Adipocyte (in vitro differentiated cells): ENCODE data around the gene MYH7B.

Source experiments
- DNase-seq: peaks from one replicate; pipeline ENCODE4 v3.0.0-alpha.2; 2015; ENCODE audit warnings: low read depth
- H3K27me3 ChIP-seq: replicated peaks from 2 replicates; pipeline ENCODE4 v1.7.0; 2013; ENCODE audit warnings: mild to moderate bottlenecking, low read length, moderate library complexity; ENCODE audit not compliant: control insufficient read depth, insufficient read depth
- H3K36me3 ChIP-seq: 2 replicates; pipeline ENCODE4 v1.7.0; 2013; ENCODE audit warnings: low read length, mild to moderate bottlenecking, moderate library complexity; ENCODE audit not compliant: control insufficient read depth, insufficient read depth, severe bottlenecking
- H3K4me1 ChIP-seq: 2 replicates; pipeline ENCODE4 v1.7.0; 2013; ENCODE audit warnings: mild to moderate bottlenecking, low read length, moderate library complexity; ENCODE audit not compliant: control insufficient read depth, insufficient read depth
- H3K4me3 ChIP-seq: 2 replicates; pipeline ENCODE4 v1.7.0; 2013; ENCODE audit warnings: mild to moderate bottlenecking, low read length, moderate library complexity
- H3K9ac ChIP-seq: 2 replicates; pipeline ENCODE4 v1.7.0; 2013; ENCODE audit warnings: mild to moderate bottlenecking, low read length, moderate library complexity
- H3K9me3 ChIP-seq: 2 replicates; pipeline ENCODE4 v1.7.0; 2013; ENCODE audit warnings: mild to moderate bottlenecking, low read length, moderate library complexity; ENCODE audit not compliant: control insufficient read depth

Gene MYH7B

DNA sequence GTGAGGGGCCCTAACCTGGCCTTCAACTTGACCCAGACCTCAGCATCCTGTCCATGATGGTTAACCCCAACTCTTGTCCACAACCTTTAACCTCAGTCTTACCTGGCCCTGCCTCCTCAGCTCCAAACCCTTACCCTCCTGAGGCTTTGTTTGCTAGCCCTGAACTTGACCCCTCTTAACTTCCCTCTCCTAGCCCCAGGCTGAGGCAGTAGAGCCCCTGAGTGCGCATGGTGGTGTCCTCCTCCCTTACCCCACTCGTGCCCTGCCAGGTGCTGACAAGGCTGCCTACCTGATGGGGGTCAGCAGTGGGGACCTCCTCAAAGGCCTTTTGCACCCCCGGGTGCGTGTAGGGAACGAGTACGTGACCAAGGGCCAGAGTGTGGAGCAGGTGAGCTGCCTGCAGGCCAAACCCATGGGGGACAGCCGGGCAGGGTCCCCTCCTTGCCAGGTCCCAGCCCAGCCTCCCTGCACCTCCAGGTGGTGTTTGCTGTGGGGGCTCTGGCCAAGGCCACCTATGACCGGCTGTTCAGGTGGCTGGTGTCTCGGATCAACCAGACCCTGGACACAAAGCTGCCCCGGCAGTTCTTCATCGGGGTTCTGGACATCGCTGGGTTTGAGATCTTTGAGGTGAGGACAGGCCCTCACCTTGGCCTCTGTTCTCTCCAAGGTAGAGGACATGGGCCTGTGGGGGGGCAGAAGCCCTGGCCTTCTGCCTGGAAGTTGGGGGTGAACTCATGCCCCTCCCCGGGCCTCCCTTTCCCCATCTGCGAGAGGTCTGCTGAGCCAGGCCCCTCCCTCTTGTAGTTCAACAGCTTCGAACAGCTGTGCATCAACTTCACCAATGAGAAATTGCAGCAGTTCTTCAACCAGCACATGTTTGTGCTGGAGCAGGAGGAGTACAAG, 31.9 kb downstream of the MYH7B start:
- no peaks in the 10 kb centered on the region for H3K36me3 ChIP-seq
- H3K9ac ChIP-seq = no peak overlapping the region
- H3K4me1 ChIP-seq = no peaks in the 10 kb centered on the region
- peaks cover 29% of the 10 kb centered on the region for H3K27me3 ChIP-seq
- no peak for DNase-seq
- H3K4me3 ChIP-seq = no peak overlapping the region
- no peaks in the 10 kb centered on the region for H3K9me3 ChIP-seq

DNA sequence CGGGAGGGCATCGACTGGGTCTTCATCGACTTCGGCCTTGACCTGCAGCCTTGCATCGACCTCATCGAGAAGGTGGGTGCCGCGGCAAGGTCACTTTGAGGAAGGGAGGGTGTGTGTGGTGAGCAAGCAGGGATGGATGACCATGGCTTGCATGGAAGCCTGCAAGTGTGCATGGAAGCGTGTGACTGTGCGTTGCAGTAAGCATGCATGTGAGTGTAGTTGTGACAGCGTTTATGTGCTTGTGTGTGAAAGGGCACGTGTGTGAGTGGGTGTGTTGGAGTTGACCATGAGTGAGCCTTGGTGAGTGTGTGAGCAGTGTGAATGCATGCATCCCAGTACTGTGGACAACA, 32.5 kb downstream of the MYH7B start:
- no peak overlapping the region for H3K9ac ChIP-seq
- no peak for DNase-seq
- no peaks in the 10 kb centered on the region for H3K36me3 ChIP-seq
- H3K4me1 ChIP-seq = no peaks in the 10 kb centered on the region
- no peak overlapping the region for H3K4me3 ChIP-seq
- no peaks in the 10 kb centered on the region for H3K9me3 ChIP-seq
- H3K27me3 ChIP-seq = peaks cover 29% of the 10 kb centered on the region

DNA sequence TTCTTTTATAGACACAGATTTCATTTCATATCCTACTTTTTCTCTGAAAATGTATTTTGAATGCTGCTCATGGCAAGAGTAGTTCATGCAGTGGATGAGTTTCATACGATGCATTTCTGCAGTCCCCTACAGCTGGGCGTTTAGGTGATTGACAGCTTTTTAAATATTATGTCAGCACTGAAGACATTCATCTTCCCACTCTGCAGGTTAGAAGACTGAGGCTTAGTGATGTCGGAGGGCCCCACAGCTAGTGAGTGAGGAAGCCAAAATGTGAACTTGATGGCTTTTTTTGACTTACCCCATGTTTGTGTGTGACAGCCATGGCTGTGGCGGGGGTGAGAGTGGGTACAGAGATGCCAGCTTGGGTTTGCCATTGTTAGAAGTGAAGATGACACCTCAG, 33.5 kb downstream of the MYH7B start:
- Histone ChIP-seq H3K9ac (no peak overlapping the region), H3K27me3 (peaks cover 19% of the 10 kb centered on the region), H3K36me3 (peaks cover 8% of the 10 kb centered on the region), H3K4me1 (no peaks in the 10 kb centered on the region), H3K9me3 (no peaks in the 10 kb centered on the region), H3K4me3 (no peak overlapping the region)
- no peak for DNase-seq

DNA sequence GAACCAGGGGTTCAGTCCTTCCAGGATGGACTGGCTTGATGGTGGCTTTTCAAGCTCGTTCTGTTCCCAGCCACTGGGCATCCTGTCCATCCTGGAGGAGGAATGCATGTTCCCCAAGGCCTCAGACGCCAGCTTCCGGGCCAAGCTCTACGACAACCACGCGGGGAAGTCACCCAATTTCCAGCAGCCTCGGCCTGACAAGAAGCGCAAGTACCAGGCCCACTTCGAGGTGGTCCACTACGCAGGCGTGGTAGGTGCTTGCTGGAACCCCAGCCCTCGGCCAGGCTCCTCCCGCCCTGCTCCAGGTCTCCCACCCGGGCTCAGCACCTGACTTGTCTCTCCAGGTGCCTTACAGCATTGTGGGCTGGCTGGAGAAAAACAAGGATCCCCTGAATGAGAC, 34.0 kb downstream of the MYH7B start:
- no peak overlapping the region for H3K4me3 ChIP-seq
- H3K9me3 ChIP-seq = no peaks in the 10 kb centered on the region
- peaks cover 19% of the 10 kb centered on the region for H3K27me3 ChIP-seq
- no peak overlapping the region for H3K9ac ChIP-seq
- peaks cover 8% of the 10 kb centered on the region for H3K36me3 ChIP-seq
- DNase-seq = no peak
- no peaks in the 10 kb centered on the region for H3K4me1 ChIP-seq

DNA sequence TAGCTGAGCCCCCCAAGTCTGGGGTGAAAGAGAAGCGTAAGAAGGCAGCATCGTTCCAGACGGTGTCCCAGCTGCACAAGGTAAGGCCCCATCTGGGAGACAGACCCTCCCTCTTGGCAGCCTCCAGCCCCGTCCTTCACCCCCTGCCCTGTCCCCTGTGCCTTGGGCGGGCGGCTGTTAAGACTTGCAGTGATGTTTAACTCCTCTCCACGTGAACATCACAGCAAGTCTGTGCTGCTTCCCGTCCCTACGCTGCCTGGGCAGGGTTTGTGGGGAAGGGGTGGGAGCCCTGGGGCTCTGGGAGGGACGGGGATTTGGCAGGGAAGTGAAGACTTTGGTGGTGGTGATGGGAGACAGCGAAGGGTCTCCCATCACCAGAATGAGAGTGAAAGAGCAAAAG, 34.6 kb downstream of the MYH7B start:
- Histone ChIP-seq H3K36me3 (peaks cover 8% of the 10 kb centered on the region), H3K4me3 (no peak overlapping the region), H3K9me3 (no peaks in the 10 kb centered on the region), H3K4me1 (no peaks in the 10 kb centered on the region), H3K9ac (no peak overlapping the region), H3K27me3 (peaks cover 15% of the 10 kb centered on the region)
- DNase-seq = no peak

DNA sequence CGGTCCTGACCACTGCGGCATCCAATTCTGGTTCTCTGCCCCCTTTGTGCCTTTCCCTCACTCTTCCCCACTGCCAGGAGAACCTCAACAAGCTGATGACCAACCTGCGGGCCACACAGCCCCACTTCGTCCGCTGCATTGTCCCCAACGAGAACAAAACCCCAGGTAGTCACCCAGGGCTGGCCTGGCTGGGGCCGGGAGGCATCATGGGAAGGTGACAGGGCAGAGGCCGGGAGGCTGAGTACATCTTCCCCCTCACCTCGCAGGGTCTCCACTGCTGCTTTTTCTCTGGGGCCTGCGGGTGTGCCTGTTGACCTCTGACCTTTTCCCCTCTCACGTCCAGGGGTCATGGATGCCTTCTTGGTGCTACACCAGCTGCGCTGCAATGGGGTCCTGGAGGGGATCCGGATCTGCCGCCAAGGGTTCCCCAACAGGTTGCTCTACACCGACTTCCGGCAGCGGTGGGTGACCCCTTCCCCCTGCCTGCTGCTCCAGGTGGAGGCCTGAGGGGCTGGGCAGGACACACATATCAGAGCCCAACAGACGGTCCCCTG, 35.1 kb downstream of the MYH7B start:
- Histone ChIP-seq H3K4me3 (no peak overlapping the region), H3K9me3 (no peaks in the 10 kb centered on the region), H3K27me3 (peaks cover 10% of the 10 kb centered on the region), H3K9ac (no peak overlapping the region), H3K36me3 (peaks cover 13% of the 10 kb centered on the region), H3K4me1 (no peaks in the 10 kb centered on the region)
- no peak for DNase-seq

DNA sequence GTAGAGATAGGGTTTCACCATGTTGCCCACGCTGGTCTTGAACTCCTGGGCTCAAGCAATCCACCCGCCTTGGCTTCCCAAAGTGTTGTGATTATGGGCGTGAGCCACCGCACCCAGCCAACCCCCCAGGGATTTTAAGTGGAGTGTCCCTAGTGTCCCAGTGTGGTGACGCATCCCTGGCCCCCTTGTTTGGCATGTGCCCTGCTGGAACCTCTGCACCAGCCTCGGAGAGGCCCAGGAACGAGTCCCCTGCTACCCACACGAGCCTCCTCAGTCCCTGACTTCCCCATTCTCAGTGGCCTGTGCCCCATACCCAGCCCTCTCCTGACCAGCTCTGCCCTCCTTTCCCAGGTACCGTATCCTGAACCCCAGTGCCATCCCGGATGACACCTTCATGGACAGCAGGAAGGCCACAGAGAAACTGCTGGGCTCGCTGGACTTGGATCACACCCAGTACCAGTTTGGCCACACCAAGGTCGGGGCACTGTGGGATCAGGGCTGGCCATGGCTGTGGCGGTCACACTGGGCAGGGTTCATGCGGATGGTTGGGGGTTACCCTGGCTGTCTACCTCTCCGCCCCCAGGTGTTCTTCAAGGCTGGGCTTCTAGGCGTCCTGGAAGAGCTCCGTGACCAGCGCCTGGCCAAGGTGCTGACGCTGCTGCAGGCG, 37.2 kb downstream of the MYH7B start:
- no peak for DNase-seq
- Histone ChIP-seq H3K4me3 (no peak overlapping the region), H3K9me3 (no peaks in the 10 kb centered on the region), H3K4me1 (no peaks in the 10 kb centered on the region), H3K27me3 (no peaks in the 10 kb centered on the region), H3K36me3 (peaks cover 21% of the 10 kb centered on the region), H3K9ac (no peak overlapping the region)

DNA sequence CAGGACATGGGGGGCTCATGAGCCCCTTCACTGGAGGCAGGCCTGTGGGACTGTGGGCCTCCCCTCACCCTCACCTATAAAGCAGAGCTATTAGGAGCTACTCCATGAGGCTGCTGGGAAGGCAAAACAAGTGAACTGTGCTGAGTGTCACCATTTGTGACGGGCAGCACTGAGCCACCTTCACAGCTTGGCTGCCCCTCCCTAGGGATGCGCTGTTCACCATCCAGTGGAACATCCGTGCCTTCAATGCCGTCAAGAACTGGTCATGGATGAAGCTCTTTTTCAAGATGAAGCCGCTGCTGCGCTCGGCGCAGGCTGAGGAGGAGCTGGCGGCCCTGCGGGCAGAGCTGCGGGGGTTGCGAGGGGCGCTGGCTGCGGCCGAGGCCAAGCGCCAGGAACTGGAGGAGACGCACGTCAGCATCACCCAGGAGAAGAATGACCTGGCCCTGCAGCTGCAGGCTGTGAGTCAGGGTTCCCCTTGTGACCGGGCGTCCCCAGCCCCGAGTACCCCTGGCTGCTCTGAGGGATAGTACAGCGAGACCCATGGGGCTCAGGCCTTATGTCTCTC, 38.4 kb downstream of the MYH7B start:
- Histone ChIP-seq H3K27me3 (no peaks in the 10 kb centered on the region), H3K9me3 (no peaks in the 10 kb centered on the region), H3K4me1 (no peaks in the 10 kb centered on the region), H3K9ac (no peak overlapping the region), H3K36me3 (peaks cover 32% of the 10 kb centered on the region), H3K4me3 (no peak overlapping the region)
- no peak for DNase-seq

DNA sequence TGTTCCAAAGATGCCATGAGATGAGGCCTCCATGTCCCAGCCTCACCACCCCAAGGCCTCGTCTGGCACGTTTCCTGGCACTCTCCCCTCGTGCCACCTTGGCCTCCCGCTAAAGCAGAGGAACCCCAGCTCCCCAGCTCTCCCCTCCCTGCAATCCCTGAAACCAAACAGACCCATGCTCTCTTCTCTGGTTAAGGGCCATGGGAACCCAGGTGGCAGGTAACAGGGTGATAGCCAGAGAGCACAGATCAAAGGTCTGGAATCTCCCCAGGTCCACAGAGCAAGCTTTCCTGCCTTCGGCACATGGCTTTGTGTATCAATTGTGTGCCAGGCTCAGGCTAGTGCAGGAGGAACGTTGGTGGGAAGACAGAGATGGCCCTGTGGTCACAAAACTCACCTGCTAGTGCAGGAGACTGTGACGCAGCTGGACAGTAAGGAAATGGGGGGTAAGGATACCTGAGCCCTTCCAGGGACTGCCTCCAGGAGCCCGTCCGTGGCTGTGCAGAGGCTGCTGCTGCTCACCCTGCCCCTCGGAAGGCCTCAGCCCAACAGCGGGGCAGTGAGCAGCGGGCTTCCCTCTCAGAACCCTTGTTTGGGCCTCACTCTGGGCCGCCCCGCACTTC, 39.0 kb downstream of the MYH7B start:
- DNase-seq = no peak
- H3K27me3 ChIP-seq = no peaks in the 10 kb centered on the region
- peaks cover 38% of the 10 kb centered on the region for H3K36me3 ChIP-seq
- no peaks in the 10 kb centered on the region for H3K9me3 ChIP-seq
- H3K4me3 ChIP-seq = no peak overlapping the region
- no peak overlapping the region for H3K9ac ChIP-seq
- H3K4me1 ChIP-seq = no peaks in the 10 kb centered on the region

DNA sequence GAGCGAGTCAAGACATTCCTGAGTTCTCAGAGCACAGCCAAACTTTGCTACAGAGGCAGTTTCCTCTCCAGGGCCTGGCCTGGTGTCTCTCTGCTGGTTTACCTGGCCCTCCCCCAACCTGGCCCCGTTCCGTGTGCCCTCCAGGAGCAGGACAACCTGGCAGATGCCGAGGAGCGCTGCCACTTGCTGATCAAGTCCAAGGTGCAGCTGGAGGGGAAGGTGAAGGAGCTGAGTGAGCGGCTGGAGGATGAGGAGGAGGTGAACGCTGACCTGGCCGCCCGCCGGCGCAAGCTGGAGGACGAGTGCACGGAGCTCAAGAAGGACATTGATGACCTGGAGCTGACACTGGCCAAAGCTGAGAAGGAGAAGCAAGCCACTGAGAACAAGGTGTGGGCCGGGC, 39.5 kb downstream of the MYH7B start:
- Histone ChIP-seq H3K27me3 (no peaks in the 10 kb centered on the region), H3K9me3 (no peaks in the 10 kb centered on the region), H3K36me3 (peaks cover 44% of the 10 kb centered on the region), H3K4me3 (no peak overlapping the region), H3K4me1 (no peaks in the 10 kb centered on the region), H3K9ac (no peak overlapping the region)
- DNase-seq = no peak

DNA sequence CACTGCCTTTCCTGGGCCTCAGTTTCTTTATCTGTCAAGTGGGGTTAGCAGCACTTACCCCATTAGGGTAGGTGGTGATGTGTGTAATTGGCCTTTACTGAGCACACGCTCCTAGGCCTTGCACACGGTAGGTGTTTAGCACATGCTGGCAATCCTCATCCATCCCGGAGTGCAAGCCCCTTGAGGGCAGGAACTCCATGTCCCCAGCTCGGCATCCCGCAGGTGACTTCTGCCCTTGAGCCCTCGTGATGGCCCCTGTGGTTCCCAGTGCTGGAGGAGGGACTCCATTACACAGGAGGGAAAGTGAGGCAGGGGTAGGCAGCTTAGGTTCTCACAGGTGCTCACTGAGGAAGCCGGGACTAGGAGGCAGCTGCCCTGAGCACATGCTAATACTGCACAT, 40.0 kb downstream of the MYH7B start:
- no peak overlapping the region for H3K4me3 ChIP-seq
- H3K4me1 ChIP-seq = no peaks in the 10 kb centered on the region
- no peaks in the 10 kb centered on the region for H3K9me3 ChIP-seq
- H3K36me3 ChIP-seq = peaks cover 49% of the 10 kb centered on the region
- H3K9ac ChIP-seq = no peak overlapping the region
- no peaks in the 10 kb centered on the region for H3K27me3 ChIP-seq
- no peak for DNase-seq
